ENCODE measurements around the gene PFDN6. TPM values are rescaled to one million over a fixed set of nuclear protein-coding genes. Genes with fewer than 3 reads are reported as not detected.

The PFDN6 gene
- total and polyA plus RNA-seq, 2 of the 13 experiments (the other 11 are each of a cell fraction or from before 2014, with no cell fraction given), result 75.5 to 87.0 TPM

DNA sequence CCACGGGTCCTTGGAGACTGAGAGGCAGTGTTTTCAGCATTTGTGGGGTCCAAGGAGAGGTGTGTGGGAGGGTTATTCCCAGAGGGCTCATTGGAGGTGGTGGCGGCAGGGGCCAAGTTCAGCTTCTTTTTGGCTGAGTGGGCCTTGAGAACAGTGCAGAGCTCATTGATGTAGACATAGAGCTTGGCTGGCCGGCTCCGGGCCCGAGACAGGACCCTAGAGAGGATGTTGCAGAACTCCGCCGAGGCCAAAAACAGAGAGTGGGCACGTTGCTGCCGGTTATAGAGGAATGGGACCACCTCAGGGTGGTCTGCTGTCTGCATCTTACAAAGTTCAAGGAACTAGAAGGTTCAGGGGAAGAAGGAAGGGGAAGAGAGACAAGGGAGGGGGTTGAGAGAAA lies 31.8 kb downstream of the PFDN6 start:
- no peaks in the 10 kb centered on the region for H3K9me3 ChIP-seq (ENCODE audit: low read length)
- in situ Hi-C loops (cut with HindIII; ENCODE audit: extremely low pct_ligation_motif_present, low pct_unique_long_range_greater_than_20kb), result no loop called here
- H3K79me2 ChIP-seq (ENCODE audit: insufficient read depth, low read length), result peaks cover 22% of the 10 kb centered on the region
- H3K27ac ChIP-seq (ENCODE audit: extremely low read length, insufficient read depth, low read length), result no peak overlapping the region
- H3K9ac ChIP-seq (ENCODE audit: insufficient read depth, low read depth, low read length), result peak overlapping the region; percentile 84; the same call in 1 of the 2 replicates
- WGBS (ENCODE audit: low lambda C conversion rate), result 95% methylated on average over 9 of the region's 9 CpGs
- intact Hi-C loops (cut with micrococcal nuclease; ENCODE audit: unreplicated experiment), result no loop called here
- TF ChIP-seq, protein P1, sequence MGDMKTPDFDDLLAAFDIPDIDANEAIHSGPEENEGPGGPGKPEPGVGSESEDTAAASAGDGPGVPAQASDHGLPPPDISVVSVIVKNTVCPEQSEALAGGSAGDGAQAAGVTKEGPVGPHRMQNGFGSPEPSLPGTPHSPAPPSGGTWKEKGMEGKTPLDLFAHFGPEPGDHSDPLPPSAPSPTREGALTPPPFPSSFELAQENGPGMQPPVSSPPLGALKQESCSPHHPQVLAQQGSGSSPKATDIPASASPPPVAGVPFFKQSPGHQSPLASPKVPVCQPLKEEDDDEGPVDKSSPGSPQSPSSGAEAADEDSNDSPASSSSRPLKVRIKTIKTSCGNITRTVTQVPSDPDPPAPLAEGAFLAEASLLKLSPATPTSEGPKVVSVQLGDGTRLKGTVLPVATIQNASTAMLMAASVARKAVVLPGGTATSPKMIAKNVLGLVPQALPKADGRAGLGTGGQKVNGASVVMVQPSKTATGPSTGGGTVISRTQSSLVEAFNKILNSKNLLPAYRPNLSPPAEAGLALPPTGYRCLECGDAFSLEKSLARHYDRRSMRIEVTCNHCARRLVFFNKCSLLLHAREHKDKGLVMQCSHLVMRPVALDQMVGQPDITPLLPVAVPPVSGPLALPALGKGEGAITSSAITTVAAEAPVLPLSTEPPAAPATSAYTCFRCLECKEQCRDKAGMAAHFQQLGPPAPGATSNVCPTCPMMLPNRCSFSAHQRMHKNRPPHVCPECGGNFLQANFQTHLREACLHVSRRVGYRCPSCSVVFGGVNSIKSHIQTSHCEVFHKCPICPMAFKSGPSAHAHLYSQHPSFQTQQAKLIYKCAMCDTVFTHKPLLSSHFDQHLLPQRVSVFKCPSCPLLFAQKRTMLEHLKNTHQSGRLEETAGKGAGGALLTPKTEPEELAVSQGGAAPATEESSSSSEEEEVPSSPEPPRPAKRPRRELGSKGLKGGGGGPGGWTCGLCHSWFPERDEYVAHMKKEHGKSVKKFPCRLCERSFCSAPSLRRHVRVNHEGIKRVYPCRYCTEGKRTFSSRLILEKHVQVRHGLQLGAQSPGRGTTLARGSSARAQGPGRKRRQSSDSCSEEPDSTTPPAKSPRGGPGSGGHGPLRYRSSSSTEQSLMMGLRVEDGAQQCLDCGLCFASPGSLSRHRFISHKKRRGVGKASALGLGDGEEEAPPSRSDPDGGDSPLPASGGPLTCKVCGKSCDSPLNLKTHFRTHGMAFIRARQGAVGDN (CRISPR knock-in tag; IDR thresholded peaks at IDR 0.05), result 0 out of 2 replicates have a peak, but pooled peaks have one; percentile 2
- TF ChIP-seq, protein P2, sequence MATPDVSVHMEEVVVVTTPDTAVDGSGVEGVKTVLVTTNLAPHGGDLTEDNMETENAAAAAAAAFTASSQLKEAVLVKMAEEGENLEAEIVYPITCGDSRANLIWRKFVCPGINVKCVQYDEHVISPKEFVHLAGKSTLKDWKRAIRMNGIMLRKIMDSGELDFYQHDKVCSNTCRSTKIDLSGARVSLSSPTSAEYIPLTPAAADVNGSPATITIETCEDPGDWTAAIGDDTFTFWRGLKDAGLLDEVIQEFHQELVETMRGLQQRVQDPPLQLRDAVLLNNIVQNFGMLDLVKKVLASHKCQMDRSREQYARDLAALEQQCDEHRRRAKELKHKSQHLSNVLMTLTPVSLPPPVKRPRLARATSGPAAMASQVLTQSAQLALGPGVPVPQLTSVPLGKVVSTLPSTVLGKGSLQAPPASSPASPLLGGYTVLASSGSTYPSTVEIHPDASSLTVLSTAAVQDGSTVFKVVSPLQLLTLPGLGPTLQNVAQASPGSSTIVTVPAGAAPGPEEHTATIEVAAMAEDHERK (CRISPR knock-in tag; IDR thresholded peaks at IDR 0.05; ENCODE audit: low read depth), result no peak
- DNase-seq (ENCODE audit: low spot score) (no peak), FAIRE-seq (no peak), ATAC-seq (no peak)
- ChIA-PET POLR2A (interaction anchor here (0.7 kb wide), 1 partner anchor 50 kb away, joined by 3 read pairs; the partner anchor contains the start of genes RPS18 and VPS52), CTCF (ENCODE audit: low intra/inter-chr PET ratio, low total read pairs) (no interaction called here)
- peaks cover 57% of the 10 kb centered on the region for H3K4me1 ChIP-seq (ENCODE audit: insufficient read depth, low read length)
- H3K27me3 ChIP-seq (ENCODE audit: control insufficient read depth in 1 of 2, insufficient read depth in 2 of 2, low read length in 2 of 2), result no peaks in the 10 kb centered on the region; a peak in 2 of 5 replicates
- no peak overlapping the region for H2AFZ ChIP-seq (ENCODE audit: low read length)
- BruUV-seq (replicated peaks), result no TSS peak
- H3K4me2 ChIP-seq (ENCODE audit: low read depth, low read length), result peak overlapping the region; percentile 93
- H4K20me1 ChIP-seq (ENCODE audit: insufficient read depth, low read length), result peaks cover 3% of the 10 kb centered on the region; the same call in 1 of the 2 replicates
- H3K4me3 ChIP-seq (replicated peaks in 1 of 3; ENCODE audit: insufficient read depth in 1 of 3, low read depth in 2 of 3, low read length in 3 of 3), result no peak overlapping the region; a peak in 1 of 6 replicates
- peaks cover 5 to 31% of the 10 kb centered on the region in 2 experiments for H3K36me3 ChIP-seq (replicated peaks in 1 of 2; ENCODE audit: control insufficient read depth in 1 of 2, insufficient read depth in 2 of 2, low read length in 2 of 2)
